Right ventricle myocardium inferior (tissue), 1 donor: Measurements from ENCODE around the gene DYTN. TPM values are rescaled to one million over a fixed set of nuclear protein-coding genes. Genes with fewer than 3 reads are reported as not detected.

Source experiments
- ATAC-seq: fragments of 200-7000 bp; cut with Tn5 transposase; one replicate; pipeline ENCODE4 v1.9.1; 2020; ENCODE audit warnings: mild to moderate bottlenecking, moderate library complexity
- DNase-seq: peaks from one replicate; pipeline ENCODE4 v3.0.0; 2021; ENCODE audit errors: missing footprints
- intact Hi-C: fragments of 100-400 bp; cut with DNase I; formaldehyde crosslinking; loops from one replicate; pipeline ENCODE4 v1.11.0; 2022
- total RNA-seq: library from RNA; stranded (reverse); fragmentation: NEBNext Ultra II Directional; extraction: Animal tissue kit (Norgen Biotek cat#: 25700); gene quantifications from one replicate; pipeline ENCODE4 v1.2.1, GENCODE V29; 2021
- donor health status: DM: no; HTN: yes; CAD: no; lungs with severe emphysema.

The DYTN gene
- total RNA-seq, 1 donor from 2014 or later: not detected

- no peak for DNase-seq
- no peak for ATAC-seq
- intact Hi-C loops: no loop called here
These were observed 86.9 kb downstream of the DYTN start for GRCh38 chr2:206631340-206631739.

GRCh38 chr2:206627632-206628031 lies 90.6 kb downstream of the DYTN start:
- ATAC-seq (no peak), DNase-seq (no peak)
- intact Hi-C loops: no loop called here

- no peak for ATAC-seq
- no peak for DNase-seq
- intact Hi-C loops: no loop called here
These were observed 92.1 kb downstream of the DYTN start for GRCh38 chr2:206626108-206626507.

- DNase-seq: no peak
- ATAC-seq: no peak
- intact Hi-C loops: no loop called here
These were observed 99.2 kb downstream of the DYTN start for GRCh38 chr2:206619011-206619410.

GRCh38 chr2:206616151-206616550 lies 102.0 kb downstream of the DYTN start:
- intact Hi-C loops: no loop called here
- ATAC-seq (peak; percentile 28), DNase-seq (no peak)

GRCh38 chr2:206615417-206616089 lies 102.6 kb downstream of the DYTN start:
- intact Hi-C loops: no loop called here
- DNase-seq: no peak
- ATAC-seq: peak; percentile 57

- intact Hi-C loops: no loop called here
- DNase-seq (no peak), ATAC-seq (no peak)
These were observed 103.4 kb downstream of the DYTN start for GRCh38 chr2:206614811-206615210.

- DNase-seq (no peak), ATAC-seq (no peak)
- intact Hi-C loops: no loop called here
These were observed 106.5 kb downstream of the DYTN start for GRCh38 chr2:206611736-206612135.

- ATAC-seq: no peak
- intact Hi-C loops: no loop called here
These were observed 107.0 kb downstream of the DYTN start for GRCh38 chr2:206611191-206611590.

GRCh38 chr2:206610451-206610850 lies 107.7 kb downstream of the DYTN start:
- intact Hi-C loops: no loop called here
- no peak for DNase-seq
- no peak for ATAC-seq

More at GRCh38 chr2:206611191-206611590, 107.0 kb downstream of the DYTN start:
- DNase-seq: no peak

GRCh38 chr2:206603243-206603642 lies 115.0 kb downstream of the DYTN start:
- DNase-seq: no peak
- intact Hi-C loops: no loop called here
- ATAC-seq: no peak

Other genes starting within 250 kb of the DYTN start
- 1.2 TPM for gene FAM237A, start 75.9 kb downstream of the DYTN start, total RNA-seq
- 0.68 TPM for gene MDH1B, start 46.9 kb upstream of the DYTN start, total RNA-seq
- 36.1 TPM for gene FASTKD2, start 47.2 kb upstream of the DYTN start, total RNA-seq
- gene CPO, start 221.1 kb upstream of the DYTN start, total RNA-seq: 0.73 TPM